ENCODE results near the gene PRDM8.

DNA sequence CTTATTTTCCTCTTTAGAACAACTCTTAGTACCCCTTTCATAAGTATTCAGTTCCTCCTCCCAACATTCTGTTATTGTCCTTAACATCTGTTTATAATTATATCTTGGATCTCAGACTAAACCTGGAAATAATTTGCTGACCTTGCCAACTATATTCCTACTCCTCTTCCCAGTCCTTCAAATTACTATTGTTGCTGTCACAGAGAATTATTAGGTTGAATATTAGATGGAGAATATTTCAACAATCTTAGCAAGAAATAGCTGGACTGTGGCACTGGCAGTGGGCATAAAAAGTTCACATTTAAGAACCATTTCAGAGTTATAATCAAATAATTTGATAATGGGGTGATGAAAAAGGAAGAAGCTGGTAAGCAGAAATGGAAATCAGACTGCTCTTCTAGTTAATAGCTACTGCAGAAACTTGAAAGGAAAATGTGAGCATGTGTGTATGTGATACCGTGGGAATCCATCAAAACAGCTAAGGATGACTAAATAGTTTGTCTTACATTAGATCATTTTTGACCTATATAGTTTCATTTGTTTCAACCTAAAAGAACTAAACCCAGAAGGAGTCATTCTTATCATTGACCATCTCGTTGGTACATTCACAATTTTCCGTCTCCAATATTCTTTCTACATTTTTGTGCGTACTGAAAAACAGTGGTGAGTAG, 43.3 kb upstream of the PRDM8 start:
- TF ChIP-seq, protein P1, sequence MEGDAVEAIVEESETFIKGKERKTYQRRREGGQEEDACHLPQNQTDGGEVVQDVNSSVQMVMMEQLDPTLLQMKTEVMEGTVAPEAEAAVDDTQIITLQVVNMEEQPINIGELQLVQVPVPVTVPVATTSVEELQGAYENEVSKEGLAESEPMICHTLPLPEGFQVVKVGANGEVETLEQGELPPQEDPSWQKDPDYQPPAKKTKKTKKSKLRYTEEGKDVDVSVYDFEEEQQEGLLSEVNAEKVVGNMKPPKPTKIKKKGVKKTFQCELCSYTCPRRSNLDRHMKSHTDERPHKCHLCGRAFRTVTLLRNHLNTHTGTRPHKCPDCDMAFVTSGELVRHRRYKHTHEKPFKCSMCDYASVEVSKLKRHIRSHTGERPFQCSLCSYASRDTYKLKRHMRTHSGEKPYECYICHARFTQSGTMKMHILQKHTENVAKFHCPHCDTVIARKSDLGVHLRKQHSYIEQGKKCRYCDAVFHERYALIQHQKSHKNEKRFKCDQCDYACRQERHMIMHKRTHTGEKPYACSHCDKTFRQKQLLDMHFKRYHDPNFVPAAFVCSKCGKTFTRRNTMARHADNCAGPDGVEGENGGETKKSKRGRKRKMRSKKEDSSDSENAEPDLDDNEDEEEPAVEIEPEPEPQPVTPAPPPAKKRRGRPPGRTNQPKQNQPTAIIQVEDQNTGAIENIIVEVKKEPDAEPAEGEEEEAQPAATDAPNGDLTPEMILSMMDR (IDR thresholded peaks at IDR 0.05), result no peak
- TF ChIP-seq POLR2A (IDR thresholded peaks at IDR 0.05) (no peak), POLR2AphosphoS5 (IDR thresholded peaks at IDR 0.05) (no peak)

Measured in prostate gland (tissue), 2 donors.